Measurements from ENCODE around the gene NFIC.
"Not testable (repeated sequence)": the region's sequence is repeated elsewhere in the genome, so short reads cannot be mapped to it uniquely, and the experiment has no call there.

The NFIC gene

GRCh38 chr19:3420909-3421619 lies 54.7 kb downstream of the NFIC start:
- TF ChIP-seq CTCF (IDR thresholded peaks at IDR 0.05), result no peak
- no peak overlapping the region for H3K27ac ChIP-seq
- no peak for DNase-seq (ENCODE audit: low spot score)
- H3K4me3 ChIP-seq, result no peak overlapping the region

- not testable (repeated sequence) for DNase-seq (ENCODE audit: low spot score); H3K27ac ChIP-seq; H3K4me3 ChIP-seq
These were observed 55.3 kb downstream of the NFIC start for GRCh38 chr19:3421656-3422055.

- H3K4me3 ChIP-seq, result no peak overlapping the region
- no peak for TF ChIP-seq CTCF (IDR thresholded peaks at IDR 0.05)
- no peak for DNase-seq (ENCODE audit: low spot score)
- H3K27ac ChIP-seq, result peak overlapping the region; percentile 35 to 75
These were observed 56.9 kb downstream of the NFIC start for GRCh38 chr19:3423183-3423829.

- DNase-seq (ENCODE audit: low spot score), result no peak
- Histone ChIP-seq H3K4me3 (no peak overlapping the region), H3K27ac (peak overlapping the region in 1 of 2 donors; percentile 45)
- no peak for TF ChIP-seq CTCF (IDR thresholded peaks at IDR 0.05)
These were observed 60.0 kb downstream of the NFIC start for GRCh38 chr19:3426433-3426832.

GRCh38 chr19:3430366-3430680 lies 63.9 kb downstream of the NFIC start:
- Histone ChIP-seq H3K27ac (peak overlapping the region; percentile 86 to 96), H3K4me3 (peak overlapping the region; percentile 26)
- not testable (repeated sequence) for DNase-seq (ENCODE audit: low spot score)

- DNase-seq (ENCODE audit: low spot score), result no peak
- no peak for TF ChIP-seq CTCF (IDR thresholded peaks at IDR 0.05)
- Histone ChIP-seq H3K4me3 (no peak overlapping the region), H3K27ac (peak overlapping the region; percentile 83 to 86)
These were observed 65.5 kb downstream of the NFIC start for GRCh38 chr19:3431760-3432397.

GRCh38 chr19:3433313-3433712 lies 66.9 kb downstream of the NFIC start:
- no peak for TF ChIP-seq CTCF (IDR thresholded peaks at IDR 0.05)
- no peak for DNase-seq (ENCODE audit: low spot score)
- H3K27ac ChIP-seq, result peak overlapping the region; percentile 57 to 92
- H3K4me3 ChIP-seq, result no peak overlapping the region
